Endothelial cell of coronary artery (primary cell): ENCODE results near the gene CERS4. TPM values are rescaled to one million over a fixed set of nuclear protein-coding genes. Genes with fewer than 3 reads are reported as not detected.

Experiments
- total RNA-seq: library from RNA; depleted of rRNA; stranded (reverse); fragments of >200 nt; gene quantifications from 2 replicates; pipeline ENCODE4 v1.2.3, GENCODE V29; 2014

The CERS4 gene
- total RNA-seq, result 1.8 and 2.5 TPM in 2 replicates

GRCh38 chr19:8208922-8209461 lies at the start of gene CERS4:
Gene CERS4, plus strand, starts transcription at chr19:8209370. Its CDS starts 41,707 bp downstream, at chr19:8251077.

GRCh38 chr19:8307965-8308866 lies 99.0 kb downstream of the CERS4 start, which contains the start of gene CD320:
Gene CD320, minus strand, starts transcription at chr19:8308358. Its CDS starts 68 bp downstream, at chr19:8308290.

Other genes starting within 250 kb of the CERS4 start
- gene ELAVL1, start 203.7 kb upstream of the CERS4 start, total RNA-seq, result 43.6 and 46.3 TPM in 2 replicates
- gene CCL25, start 156.6 kb upstream of the CERS4 start, total RNA-seq, result not detected in 2 replicates
- not detected in 2 replicates for gene FBN3, start 59.8 kb upstream of the CERS4 start, total RNA-seq
- gene CD320, start 99.0 kb downstream of the CERS4 start, total RNA-seq, result 28.0 and 31.7 TPM in 2 replicates
- 30.6 and 37.2 TPM in 2 replicates for gene NDUFA7, start 112.0 kb downstream of the CERS4 start, total RNA-seq
- 625 and 752 TPM in 2 replicates for gene RPS28, start 112.1 kb downstream of the CERS4 start, total RNA-seq
- gene KANK3, start 133.9 kb downstream of the CERS4 start, total RNA-seq, result 19.3 and 35.2 TPM in 2 replicates
- 21.4 and 262 TPM in 2 replicates for gene ANGPTL4, start 154.8 kb downstream of the CERS4 start, total RNA-seq
- 60.2 and 82.3 TPM in 2 replicates for gene RAB11B, start 181.0 kb downstream of the CERS4 start, total RNA-seq
- gene MARCHF2, start 203.9 kb downstream of the CERS4 start, total RNA-seq, result 89.6 and 160 TPM in 2 replicates
- 79.4 and 116 TPM in 2 replicates for gene HNRNPM, start 235.6 kb downstream of the CERS4 start, total RNA-seq